Left ventricle myocardium inferior (tissue), 1 donor: ENCODE measurements around the gene IL4. TPM values are rescaled to one million over a fixed set of nuclear protein-coding genes. Genes with fewer than 3 reads are reported as not detected.

ENCODE experiments used
- DNase-seq: peaks from one replicate; pipeline ENCODE4 v3.0.0-alpha.2; 2020
- H3K27ac ChIP-seq: fragments of 200-600 bp; replicated peaks from 2 replicates; pipeline ENCODE4 v1.8.0; 2021
- H3K27me3 ChIP-seq: fragments of 200-600 bp; 2 replicates; pipeline ENCODE4 v1.8.0; 2021; ENCODE audit warnings: low read depth
- H3K36me3 ChIP-seq: fragments of 200-600 bp; 2 replicates; pipeline ENCODE4 v1.8.0; 2021
- H3K4me1 ChIP-seq: fragments of 200-600 bp; 2 replicates; pipeline ENCODE4 v1.8.0; 2021
- H3K4me3 ChIP-seq: fragments of 200-600 bp; 2 replicates; pipeline ENCODE4 v1.8.0; 2021; ENCODE audit warnings: mild to moderate bottlenecking, moderate library complexity
- H3K9me3 ChIP-seq: fragments of 200-600 bp; replicated peaks from 2 replicates; pipeline ENCODE4 v1.8.0; 2021
- intact Hi-C: fragments of 100-400 bp; cut with micrococcal nuclease; formaldehyde crosslinking; loops from one replicate; pipeline ENCODE4 v1.11.0; 2022
- total RNA-seq: library from RNA; stranded (reverse); fragmentation: NEBNext Ultra II Directional; extraction: Animal tissue kit (Norgen Biotek cat#: 25700); gene quantifications from one replicate; pipeline ENCODE4 v1.2.1, GENCODE V29; 2021
- TF ChIP-seq, protein P1 (sequence below): fragments of 200-600 bp; IDR thresholded peaks from 2 replicates; pipeline ENCODE4 v1.8.0; 2021; ENCODE audit warnings: antibody characterized with exemption, mild to moderate bottlenecking, borderline replicate concordance
- donor health status: DM: no; HTN: yes; CAD: no; lungs with severe emphysema.

Gene IL4
- total RNA-seq, 1 donor from 2014 or later: not detected

DNA sequence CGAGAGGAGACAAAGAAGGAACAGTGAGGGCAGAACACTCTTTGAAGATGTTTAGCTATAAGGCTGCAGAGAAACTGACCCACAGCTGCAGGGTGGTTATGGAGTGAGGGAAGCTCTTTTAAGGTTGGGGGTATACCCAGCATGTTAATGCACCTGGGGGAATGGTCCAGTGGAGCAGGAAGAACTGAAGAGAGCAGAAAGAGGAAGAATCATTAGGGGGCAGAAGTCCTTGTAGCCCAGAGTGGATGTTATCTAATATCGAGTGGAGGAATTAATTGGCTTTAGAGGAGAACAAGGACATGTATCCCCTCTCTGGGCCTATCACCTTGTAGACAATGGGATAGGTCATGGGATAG lies 7.7 kb downstream of the IL4 start:
- Histone ChIP-seq H3K27ac (no peak overlapping the region), H3K4me3 (no peak overlapping the region), H3K27me3 (no peaks in the 10 kb centered on the region), H3K36me3 (no peaks in the 10 kb centered on the region), H3K9me3 (no peaks in the 10 kb centered on the region), H3K4me1 (no peaks in the 10 kb centered on the region)
- TF ChIP-seq, protein P1, sequence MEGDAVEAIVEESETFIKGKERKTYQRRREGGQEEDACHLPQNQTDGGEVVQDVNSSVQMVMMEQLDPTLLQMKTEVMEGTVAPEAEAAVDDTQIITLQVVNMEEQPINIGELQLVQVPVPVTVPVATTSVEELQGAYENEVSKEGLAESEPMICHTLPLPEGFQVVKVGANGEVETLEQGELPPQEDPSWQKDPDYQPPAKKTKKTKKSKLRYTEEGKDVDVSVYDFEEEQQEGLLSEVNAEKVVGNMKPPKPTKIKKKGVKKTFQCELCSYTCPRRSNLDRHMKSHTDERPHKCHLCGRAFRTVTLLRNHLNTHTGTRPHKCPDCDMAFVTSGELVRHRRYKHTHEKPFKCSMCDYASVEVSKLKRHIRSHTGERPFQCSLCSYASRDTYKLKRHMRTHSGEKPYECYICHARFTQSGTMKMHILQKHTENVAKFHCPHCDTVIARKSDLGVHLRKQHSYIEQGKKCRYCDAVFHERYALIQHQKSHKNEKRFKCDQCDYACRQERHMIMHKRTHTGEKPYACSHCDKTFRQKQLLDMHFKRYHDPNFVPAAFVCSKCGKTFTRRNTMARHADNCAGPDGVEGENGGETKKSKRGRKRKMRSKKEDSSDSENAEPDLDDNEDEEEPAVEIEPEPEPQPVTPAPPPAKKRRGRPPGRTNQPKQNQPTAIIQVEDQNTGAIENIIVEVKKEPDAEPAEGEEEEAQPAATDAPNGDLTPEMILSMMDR: no peak
- intact Hi-C loops: no loop called here
- DNase-seq: no peak

DNA sequence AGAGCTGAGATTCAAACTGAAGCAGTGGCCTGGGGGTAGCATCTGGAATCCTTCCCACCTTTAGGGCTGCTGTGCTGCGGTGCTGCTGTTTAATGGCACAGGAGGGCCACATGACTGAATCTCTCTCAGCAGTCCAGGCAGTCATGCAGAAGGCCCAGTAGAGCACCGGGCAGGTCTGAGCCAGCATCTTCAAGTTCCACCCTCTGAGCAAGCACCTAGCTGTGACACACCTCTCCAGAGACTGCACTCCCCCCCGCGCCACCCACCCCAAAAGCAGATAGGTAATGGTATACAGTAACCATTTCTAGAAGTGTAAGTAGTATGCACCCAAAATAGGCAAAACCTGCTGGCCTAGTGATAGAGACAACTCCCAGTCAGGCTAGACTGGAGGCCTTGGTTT lies 8.2 kb downstream of the IL4 start:
- intact Hi-C loops: no loop called here

DNA sequence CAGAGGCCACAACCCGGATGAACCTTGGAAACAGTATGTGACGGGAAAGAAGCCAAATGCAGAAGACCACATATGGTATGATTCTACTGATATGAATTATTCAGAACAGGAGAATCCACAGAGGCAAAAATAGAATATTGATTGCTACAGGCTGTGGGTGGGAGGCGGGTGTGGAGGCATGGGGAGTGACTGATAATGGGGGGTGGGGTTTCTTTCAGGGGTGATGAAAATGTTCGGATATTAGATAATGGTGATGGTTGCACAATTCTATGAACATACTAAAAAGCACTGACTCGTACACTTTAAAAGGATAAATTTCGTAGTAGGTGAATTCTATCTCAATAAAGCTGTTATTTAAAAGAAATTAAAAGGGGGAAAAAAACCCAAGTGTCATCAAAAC lies 10.7 kb downstream of the IL4 start:
- Histone ChIP-seq H3K4me3 (no peak overlapping the region), H3K9me3 (no peaks in the 10 kb centered on the region), H3K36me3 (no peaks in the 10 kb centered on the region), H3K27ac (no peak overlapping the region), H3K4me1 (no peaks in the 10 kb centered on the region), H3K27me3 (no peaks in the 10 kb centered on the region)
- intact Hi-C loops: no loop called here
- DNase-seq: no peak
- TF ChIP-seq, protein P1: no peak

More for the DNA sequence above, 8.2 kb downstream of the IL4 start:
- H3K4me3 ChIP-seq: no peak overlapping the region
- H3K27ac ChIP-seq: no peak overlapping the region
- DNase-seq: no peak
- H3K4me1 ChIP-seq: no peaks in the 10 kb centered on the region
- no peaks in the 10 kb centered on the region for H3K36me3 ChIP-seq
- no peaks in the 10 kb centered on the region for H3K9me3 ChIP-seq
- TF ChIP-seq, protein P1: no peak
- no peaks in the 10 kb centered on the region for H3K27me3 ChIP-seq

DNA sequence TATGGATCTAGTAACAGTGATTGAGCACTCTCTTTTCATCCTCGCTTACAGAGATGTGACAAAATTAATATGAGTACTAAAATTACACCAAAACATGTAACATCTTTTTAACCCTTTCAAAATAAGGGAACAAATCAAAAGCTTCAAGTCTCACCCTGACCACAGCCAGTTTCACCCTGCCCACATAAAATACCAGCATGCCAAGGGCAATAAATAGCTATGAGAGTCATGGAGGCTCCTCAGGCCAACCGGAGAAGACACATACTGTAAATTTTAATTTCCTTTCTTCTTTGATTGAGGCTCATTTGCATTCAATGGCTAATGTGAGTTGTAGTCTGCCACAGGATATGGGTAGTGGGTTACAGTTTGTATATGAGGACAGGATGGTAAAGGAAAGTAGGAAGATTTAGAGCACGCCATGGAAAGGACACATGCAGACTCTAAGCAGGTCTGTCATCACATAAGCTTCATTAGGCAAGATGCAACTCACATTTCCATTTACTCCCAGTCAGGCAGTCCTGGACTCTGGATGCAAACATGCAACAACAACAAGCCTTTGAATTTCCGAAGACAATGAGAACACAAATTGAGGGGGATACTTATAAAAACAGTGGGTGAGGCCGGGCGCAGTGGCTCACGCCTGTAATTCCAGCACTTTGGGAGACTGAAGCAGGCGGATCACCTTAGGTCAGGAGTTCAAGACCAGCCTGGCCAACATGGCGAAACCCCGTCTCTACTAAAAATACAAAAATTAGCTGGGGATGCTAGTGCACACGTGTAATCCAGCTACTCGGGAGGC lies 11.3 kb downstream of the IL4 start:
- Histone ChIP-seq H3K27me3 (no peaks in the 10 kb centered on the region), H3K4me1 (no peaks in the 10 kb centered on the region), H3K27ac (no peak overlapping the region), H3K9me3 (no peaks in the 10 kb centered on the region), H3K36me3 (no peaks in the 10 kb centered on the region), H3K4me3 (no peak overlapping the region)
- intact Hi-C loops: no loop called here
- DNase-seq: no peak
- TF ChIP-seq, protein P1: no peak

DNA sequence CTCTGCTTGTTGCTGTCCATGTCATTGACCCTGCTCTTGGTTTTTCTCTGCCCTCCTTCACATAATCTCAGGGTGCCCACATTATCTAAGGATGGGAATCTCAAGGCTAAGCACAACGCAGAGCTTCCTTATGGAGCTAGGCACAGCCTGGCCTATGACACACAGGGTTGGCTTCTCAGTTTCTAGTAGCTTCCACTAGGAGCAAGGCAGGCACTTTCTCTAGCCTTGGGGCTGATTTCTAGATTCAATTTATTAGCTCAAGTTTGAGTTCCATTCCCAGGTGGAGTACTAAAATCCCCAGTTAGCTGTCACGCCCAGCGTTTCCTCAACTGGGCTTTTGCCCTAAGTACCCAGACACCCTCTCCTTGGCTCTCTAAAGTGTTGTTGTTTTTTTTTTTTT lies 12.4 kb downstream of the IL4 start:
- no peak overlapping the region for H3K4me3 ChIP-seq
- no peaks in the 10 kb centered on the region for H3K9me3 ChIP-seq
- DNase-seq: no peak
- H3K27me3 ChIP-seq: no peaks in the 10 kb centered on the region
- intact Hi-C loops: no loop called here
- H3K27ac ChIP-seq: no peak overlapping the region
- TF ChIP-seq, protein P1: no peak
- H3K36me3 ChIP-seq: no peaks in the 10 kb centered on the region
- no peaks in the 10 kb centered on the region for H3K4me1 ChIP-seq
